CD4-positive, alpha-beta memory T cell (primary cell): Measurements from ENCODE around the gene PLA2G4A. TPM values are rescaled to one million over a fixed set of nuclear protein-coding genes. Genes with fewer than 3 reads are reported as not detected.

Experiments
- CTCF ChIA-PET: fragments of 350-600 bp; sonication (Branson Sonifier 250); formaldehyde crosslinking; loops from one replicate; lab custom pipeline; 2021; ENCODE audit warnings: inconsistent platforms; ENCODE audit not compliant: partially characterized antibody; lab: Charles Lee
- POLR2A ChIA-PET: fragments of 350-600 bp; sonication (Branson Sonifier 250); formaldehyde crosslinking; loops from one replicate; lab custom pipeline; 2021; ENCODE audit not compliant: partially characterized antibody; lab: Charles Lee
- DNase-seq, 5 donors: peaks; one replicate each; pipeline versions ENCODE4 v3.0.0 to v3.0.0-alpha.2; 2020 to 2022; ENCODE audit warnings: mixed read lengths in 1 of 5
- H3K27ac ChIP-seq: one replicate; pipeline ENCODE4 v1.7.0; 2013; ENCODE audit warnings: low read depth, low read length
- H3K27me3 ChIP-seq: 2 replicates; pipeline ENCODE4 v1.7.0; 2013; ENCODE audit warnings: mild to moderate bottlenecking, low read length, moderate library complexity; ENCODE audit not compliant: insufficient read depth
- H3K36me3 ChIP-seq: 2 replicates; pipeline ENCODE4 v1.7.0; 2013; ENCODE audit warnings: mild to moderate bottlenecking, low read length, moderate library complexity; ENCODE audit not compliant: insufficient read depth
- H3K4me1 ChIP-seq: 2 replicates; pipeline ENCODE4 v1.7.0; 2013; ENCODE audit warnings: mild to moderate bottlenecking, low read length, moderate library complexity; ENCODE audit not compliant: insufficient read depth
- H3K4me3 ChIP-seq, 2 donors: one replicate each; pipeline ENCODE4 v1.7.0; 2013; ENCODE audit warnings: low read length in 2 of 2, mild to moderate bottlenecking in 1 of 2
- H3K9me3 ChIP-seq, 2 donors: one replicate each; pipeline ENCODE4 v1.7.0; 2013; ENCODE audit warnings: low read length in 2 of 2, control low read depth in 1 of 2; ENCODE audit not compliant: control insufficient read depth in 1 of 2
- H3K27ac Mint-ChIP-seq, 7 donors: one replicate each; pipeline ENCODE4 v1.8.0; 2020 to 2021; ENCODE audit warnings: mixed read lengths in 7 of 7, mild to moderate bottlenecking in 6 of 7, inconsistent platforms in 3 of 7, moderate library complexity in 3 of 7
- H3K27me3 Mint-ChIP-seq, 2 donors: one replicate each; pipeline ENCODE4 v1.8.0; 2020 to 2021; ENCODE audit warnings: mixed read lengths in 2 of 2
- H3K36me3 Mint-ChIP-seq, 2 donors: one replicate each; pipeline ENCODE4 v1.8.0; 2020 to 2021; ENCODE audit warnings: mixed read lengths in 2 of 2, inconsistent platforms in 1 of 2, mild to moderate bottlenecking in 1 of 2
- H3K4me1 Mint-ChIP-seq, 4 donors: one replicate each; pipeline ENCODE4 v1.8.0; 2020 to 2021; ENCODE audit warnings: mixed read lengths in 4 of 4, mild to moderate bottlenecking in 1 of 4
- H3K4me3 Mint-ChIP-seq, 8 donors: one replicate each; pipeline ENCODE4 v1.8.0; 2020 to 2021; ENCODE audit warnings: mixed read lengths in 8 of 8, mild to moderate bottlenecking in 7 of 8, moderate library complexity in 6 of 8, inconsistent platforms in 3 of 8
- H3K9me3 Mint-ChIP-seq, 8 donors: one replicate each; pipeline ENCODE4 v1.8.0; 2020 to 2021; ENCODE audit warnings: mixed read lengths in 8 of 8, mild to moderate bottlenecking in 5 of 8, inconsistent platforms in 3 of 8, moderate library complexity in 1 of 8
- intact Hi-C: fragments of 100-400 bp; cut with micrococcal nuclease; formaldehyde crosslinking; loops from one replicate; pipeline ENCODE4 v1.15.1; 2023
- polyA plus RNA-seq, 2 donors: library from polyadenylated mRNA; unstranded; fragments of 300-500 nt; fragmentation: Illumina TruSeq; gene quantifications; one replicate each; pipeline ENCODE4 v1.2.3, GENCODE V29; 2021
- total RNA-seq, 2 experiments: library from RNA; stranded (reverse); gene quantifications; one replicate each; pipeline ENCODE4 v1.2.3, GENCODE V29; 2021

PLA2G4A gene
- total and polyA plus RNA-seq, 4 experiments from 2014 or later: 0.25 to 0.32 TPM; not detected in 2

DNA sequence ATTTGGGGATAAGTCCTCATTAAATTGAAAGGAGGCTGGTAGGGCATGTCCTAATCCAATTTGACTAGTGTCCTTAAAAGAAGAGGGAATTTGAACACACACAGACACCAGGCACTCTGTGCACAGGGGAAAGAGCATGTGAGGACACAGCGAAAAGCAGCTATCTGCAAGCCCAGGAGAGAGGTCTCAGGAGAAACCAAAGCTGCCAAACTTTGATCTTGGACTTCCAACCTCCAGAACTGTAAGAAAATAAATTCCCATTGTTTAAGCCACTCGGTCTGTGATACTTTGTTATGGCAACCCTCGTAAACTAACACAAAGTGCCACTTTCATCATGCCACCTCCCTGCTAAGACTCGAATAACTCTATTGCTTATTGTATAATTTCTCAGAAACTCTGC lies 13.8 kb downstream of the PLA2G4A start:
- Histone ChIP-seq H3K27me3 (no peaks in the 10 kb centered on the region), H3K27ac (no peak overlapping the region), H3K9me3 (no peaks in the 10 kb centered on the region), H3K36me3 (no peaks in the 10 kb centered on the region), H3K4me1 (no peaks in the 10 kb centered on the region), H3K4me3 (no peak overlapping the region)
- Mint-ChIP-seq H3K27ac (no peak overlapping the region), H3K9me3 (peaks cover 0 to 1% (median 0%) of the 10 kb centered on the region in 8 donors), H3K36me3 (no peaks in the 10 kb centered on the region), H3K4me3 (no peak overlapping the region), H3K27me3 (no peaks in the 10 kb centered on the region), H3K4me1 (no peaks in the 10 kb centered on the region)
- intact Hi-C loops: no loop called here
- CTCF ChIA-PET: no interaction called here
- DNase-seq: no peak
- POLR2A ChIA-PET: no interaction called here

DNA sequence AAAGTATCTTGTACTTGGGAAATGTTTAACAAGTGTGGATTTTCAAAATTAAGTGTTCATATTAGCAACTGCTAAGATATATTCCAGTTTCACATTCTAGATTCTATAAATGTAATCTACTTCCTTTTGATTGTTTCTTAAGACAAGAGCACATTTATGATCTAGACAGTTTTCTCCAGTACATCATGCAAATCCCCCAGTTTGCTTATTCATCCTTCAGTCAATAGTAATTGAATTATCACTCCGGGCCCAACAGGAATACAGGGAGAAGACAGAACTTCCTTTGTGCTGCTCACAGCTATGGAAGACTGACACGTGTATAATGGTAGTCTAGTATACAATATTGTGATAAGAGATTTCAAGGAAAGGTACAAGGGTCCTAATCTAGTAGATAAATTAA lies 14.5 kb downstream of the PLA2G4A start:
- no peaks in the 10 kb centered on the region for H3K36me3 Mint-ChIP-seq
- no peak overlapping the region for H3K27ac ChIP-seq
- H3K27me3 ChIP-seq: no peaks in the 10 kb centered on the region
- no peaks in the 10 kb centered on the region for H3K4me1 Mint-ChIP-seq
- H3K9me3 Mint-ChIP-seq: peaks cover 0 to 1% (median 0%) of the 10 kb centered on the region in 8 donors
- H3K4me3 Mint-ChIP-seq: no peak overlapping the region
- intact Hi-C loops: no loop called here
- H3K36me3 ChIP-seq: no peaks in the 10 kb centered on the region
- ChIA-PET CTCF (no interaction called here), POLR2A (no interaction called here)
- no peaks in the 10 kb centered on the region for H3K9me3 ChIP-seq
- H3K4me1 ChIP-seq: no peaks in the 10 kb centered on the region
- H3K4me3 ChIP-seq: no peak overlapping the region
- no peak overlapping the region for H3K27ac Mint-ChIP-seq
- H3K27me3 Mint-ChIP-seq: peaks cover 0 to 2% of the 10 kb centered on the region in 2 donors
- no peak for DNase-seq

DNA sequence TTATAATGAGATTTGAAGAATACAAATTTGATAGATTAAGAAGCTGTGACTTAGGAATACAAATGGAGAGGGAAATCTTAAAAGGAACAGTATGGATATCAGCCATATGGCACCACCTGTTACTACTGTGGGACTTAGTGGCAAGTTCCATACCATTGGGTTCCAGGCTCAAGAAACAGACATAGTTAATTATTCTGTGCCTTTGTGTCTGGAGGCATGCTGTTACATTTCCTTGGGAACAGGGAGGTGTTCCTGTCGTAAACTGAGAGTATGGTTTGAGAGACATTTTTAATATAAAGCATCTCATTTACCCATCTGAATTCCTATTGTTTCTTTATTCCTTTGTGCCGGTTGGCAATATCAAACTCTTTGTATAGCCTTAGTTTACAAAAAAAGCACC lies 15.2 kb downstream of the PLA2G4A start:
- Histone ChIP-seq H3K27ac (no peak overlapping the region), H3K36me3 (no peaks in the 10 kb centered on the region), H3K4me3 (no peak overlapping the region), H3K27me3 (no peaks in the 10 kb centered on the region), H3K9me3 (no peaks in the 10 kb centered on the region), H3K4me1 (no peaks in the 10 kb centered on the region)
- intact Hi-C loops: no loop called here
- peaks cover 0 to 1% (median 0%) of the 10 kb centered on the region in 8 donors for H3K9me3 Mint-ChIP-seq
- POLR2A ChIA-PET: no interaction called here
- no peak overlapping the region for H3K27ac Mint-ChIP-seq
- no peak for DNase-seq
- no peaks in the 10 kb centered on the region for H3K4me1 Mint-ChIP-seq
- H3K4me3 Mint-ChIP-seq: no peak overlapping the region
- H3K36me3 Mint-ChIP-seq: no peaks in the 10 kb centered on the region
- CTCF ChIA-PET: no interaction called here
- peaks cover 0 to 2% of the 10 kb centered on the region in 2 donors for H3K27me3 Mint-ChIP-seq

DNA sequence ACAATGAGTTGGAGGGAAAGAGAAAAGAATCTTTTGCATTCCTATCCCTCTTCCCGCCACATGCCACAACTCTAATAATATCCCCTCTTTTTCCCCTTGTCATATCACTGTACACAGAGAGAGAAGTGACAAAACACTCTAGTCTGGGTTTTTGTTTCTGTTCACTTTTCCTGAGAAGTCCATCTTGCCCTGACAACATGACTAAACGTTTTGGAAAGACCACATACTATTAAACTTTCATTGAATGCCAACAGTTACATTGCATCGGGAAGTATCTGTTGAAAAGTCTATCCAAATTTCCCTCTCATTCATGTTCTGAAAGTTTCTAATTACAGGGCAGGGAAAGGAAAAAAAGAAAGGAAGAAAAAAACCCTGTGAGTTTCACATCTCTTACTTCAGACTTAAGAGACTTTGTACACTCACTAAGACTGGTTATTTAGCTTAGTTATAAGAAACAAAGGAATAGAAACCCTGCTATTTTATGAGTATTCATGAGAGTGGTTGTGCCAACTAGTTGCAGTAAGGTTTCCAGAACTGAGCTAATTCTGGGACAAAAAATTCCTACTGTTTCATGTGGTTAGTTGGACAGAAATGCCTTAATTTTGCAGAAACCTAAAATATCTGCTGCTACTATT lies 16.9 kb downstream of the PLA2G4A start:
- Mint-ChIP-seq H3K4me1 (no peaks in the 10 kb centered on the region), H3K4me3 (no peak overlapping the region), H3K9me3 (peaks cover 0 to 4% (median 0%) of the 10 kb centered on the region in 8 donors), H3K27me3 (peaks cover 0 to 2% of the 10 kb centered on the region in 2 donors), H3K27ac (no peak overlapping the region), H3K36me3 (no peaks in the 10 kb centered on the region)
- H3K27me3 ChIP-seq: no peaks in the 10 kb centered on the region
- no peak for DNase-seq
- ChIA-PET POLR2A (no interaction called here), CTCF (no interaction called here)
- intact Hi-C loops: no loop called here
- H3K27ac ChIP-seq: no peak overlapping the region
- H3K36me3 ChIP-seq: no peaks in the 10 kb centered on the region
- H3K4me1 ChIP-seq: no peaks in the 10 kb centered on the region
- H3K4me3 ChIP-seq: no peak overlapping the region
- H3K9me3 ChIP-seq: no peaks in the 10 kb centered on the region

DNA sequence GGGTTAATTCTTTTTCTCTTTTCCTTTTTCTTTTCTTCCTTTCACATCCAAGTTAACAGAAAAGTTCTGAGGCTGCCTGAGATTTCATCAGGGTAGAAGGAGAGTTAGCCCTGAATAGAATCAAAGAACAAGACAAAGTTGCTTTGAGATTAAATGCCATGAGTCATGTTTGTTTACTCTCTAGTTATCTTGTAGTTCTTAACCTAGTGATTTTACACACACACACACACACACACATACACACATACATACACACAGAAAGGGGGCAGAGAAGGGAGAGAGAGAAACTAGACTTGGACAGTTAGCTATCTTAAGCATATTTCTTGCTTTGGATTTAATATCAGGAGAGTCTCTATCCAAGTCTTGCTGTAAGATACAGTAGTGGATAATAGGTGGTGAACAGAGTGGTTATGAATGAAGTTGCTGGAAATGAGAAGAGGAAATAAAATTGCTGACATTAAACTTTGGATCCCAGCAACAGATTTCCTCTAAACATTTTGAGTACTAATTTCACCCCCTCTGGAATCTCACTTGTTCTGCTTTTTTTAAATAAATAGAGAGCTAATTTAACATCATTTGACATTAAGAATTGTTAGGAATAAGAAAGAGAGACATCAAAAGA lies 19.9 kb downstream of the PLA2G4A start:
- H3K9me3 Mint-ChIP-seq: peaks cover 0 to 6% (median 0%) of the 10 kb centered on the region in 8 donors
- no peaks in the 10 kb centered on the region for H3K4me1 ChIP-seq
- H3K27ac ChIP-seq: no peak overlapping the region
- no peaks in the 10 kb centered on the region for H3K27me3 ChIP-seq
- no peaks in the 10 kb centered on the region for H3K9me3 ChIP-seq
- H3K4me3 Mint-ChIP-seq: no peak overlapping the region
- no peak overlapping the region for H3K27ac Mint-ChIP-seq
- CTCF ChIA-PET: no interaction called here
- DNase-seq: no peak
- peaks cover 1 to 2% of the 10 kb centered on the region in 2 donors for H3K27me3 Mint-ChIP-seq
- no peak overlapping the region for H3K4me3 ChIP-seq
- intact Hi-C loops: no loop called here
- H3K36me3 Mint-ChIP-seq: no peaks in the 10 kb centered on the region
- no peaks in the 10 kb centered on the region for H3K36me3 ChIP-seq
- no peaks in the 10 kb centered on the region for H3K4me1 Mint-ChIP-seq
- POLR2A ChIA-PET: no interaction called here

DNA sequence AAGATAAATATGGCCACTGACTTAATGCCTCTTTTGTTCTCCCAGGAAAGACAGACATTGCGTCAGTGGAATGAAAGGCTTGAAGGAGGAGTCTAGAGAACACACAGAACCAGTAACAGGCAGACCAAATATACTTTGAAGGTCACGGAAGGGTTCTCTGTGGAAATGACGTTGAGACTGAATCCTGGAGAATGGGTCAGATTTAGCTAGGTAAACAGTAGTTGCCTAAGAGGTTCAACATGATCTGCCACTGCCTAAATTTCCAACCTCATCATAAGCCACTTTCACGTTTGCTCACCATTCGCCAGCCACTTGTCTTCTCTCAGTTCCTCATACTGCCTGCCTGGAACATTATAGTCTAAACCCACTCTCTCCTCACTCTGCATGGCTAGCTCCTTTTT lies 20.5 kb downstream of the PLA2G4A start:
- Mint-ChIP-seq H3K9me3 (peaks cover 0 to 6% (median 0%) of the 10 kb centered on the region in 8 donors), H3K4me3 (no peak overlapping the region), H3K36me3 (no peaks in the 10 kb centered on the region), H3K4me1 (no peaks in the 10 kb centered on the region), H3K27me3 (peaks cover 1 to 2% of the 10 kb centered on the region in 2 donors), H3K27ac (no peak overlapping the region)
- DNase-seq: no peak
- ChIA-PET CTCF (no interaction called here), POLR2A (no interaction called here)
- Histone ChIP-seq H3K4me1 (no peaks in the 10 kb centered on the region), H3K4me3 (no peak overlapping the region), H3K9me3 (no peaks in the 10 kb centered on the region), H3K27ac (no peak overlapping the region), H3K36me3 (no peaks in the 10 kb centered on the region), H3K27me3 (no peaks in the 10 kb centered on the region)
- intact Hi-C loops: no loop called here

DNA sequence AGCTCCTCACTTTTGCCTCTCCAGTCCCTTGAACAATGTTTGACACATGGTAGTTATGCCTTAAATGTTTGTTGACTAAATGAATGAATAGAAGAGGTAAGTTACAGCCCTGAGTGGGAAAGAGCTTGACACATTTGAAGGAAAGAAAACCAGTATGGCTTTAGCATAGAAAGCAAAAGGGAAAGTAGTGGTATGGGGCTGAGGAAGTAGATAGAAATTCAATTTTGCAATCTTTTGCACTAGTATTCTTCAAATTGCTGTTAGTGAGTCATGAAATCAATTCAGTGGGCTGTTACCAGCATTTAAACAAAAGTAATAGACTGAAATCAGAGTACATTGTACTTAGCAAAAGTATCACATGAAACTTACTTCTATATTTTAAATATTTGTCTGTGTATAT lies 21.1 kb downstream of the PLA2G4A start:
- no peak overlapping the region for H3K4me3 ChIP-seq
- H3K9me3 Mint-ChIP-seq: peaks cover 0 to 6% (median 0%) of the 10 kb centered on the region in 8 donors
- no peaks in the 10 kb centered on the region for H3K9me3 ChIP-seq
- no peak overlapping the region for H3K27ac ChIP-seq
- H3K4me1 ChIP-seq: no peaks in the 10 kb centered on the region
- H3K27me3 ChIP-seq: no peaks in the 10 kb centered on the region
- DNase-seq: no peak
- H3K27me3 Mint-ChIP-seq: peaks cover 1 to 2% of the 10 kb centered on the region in 2 donors
- ChIA-PET POLR2A (no interaction called here), CTCF (no interaction called here)
- no peaks in the 10 kb centered on the region for H3K4me1 Mint-ChIP-seq
- H3K4me3 Mint-ChIP-seq: no peak overlapping the region
- H3K36me3 Mint-ChIP-seq: no peaks in the 10 kb centered on the region
- intact Hi-C loops: no loop called here
- no peak overlapping the region for H3K27ac Mint-ChIP-seq
- H3K36me3 ChIP-seq: no peaks in the 10 kb centered on the region
